NCI-H69 (cell line): ENCODE measurements around the gene ABHD14A.
"Not testable (repeated sequence)": the region's sequence is repeated elsewhere in the genome, so short reads cannot be mapped to it uniquely, and the experiment has no call there.

Source experiments
- DNase-seq: peaks from one replicate; lab custom pipeline; 2025; lab: John Stamatoyannopoulos, UW

Gene ABHD14A

DNA sequence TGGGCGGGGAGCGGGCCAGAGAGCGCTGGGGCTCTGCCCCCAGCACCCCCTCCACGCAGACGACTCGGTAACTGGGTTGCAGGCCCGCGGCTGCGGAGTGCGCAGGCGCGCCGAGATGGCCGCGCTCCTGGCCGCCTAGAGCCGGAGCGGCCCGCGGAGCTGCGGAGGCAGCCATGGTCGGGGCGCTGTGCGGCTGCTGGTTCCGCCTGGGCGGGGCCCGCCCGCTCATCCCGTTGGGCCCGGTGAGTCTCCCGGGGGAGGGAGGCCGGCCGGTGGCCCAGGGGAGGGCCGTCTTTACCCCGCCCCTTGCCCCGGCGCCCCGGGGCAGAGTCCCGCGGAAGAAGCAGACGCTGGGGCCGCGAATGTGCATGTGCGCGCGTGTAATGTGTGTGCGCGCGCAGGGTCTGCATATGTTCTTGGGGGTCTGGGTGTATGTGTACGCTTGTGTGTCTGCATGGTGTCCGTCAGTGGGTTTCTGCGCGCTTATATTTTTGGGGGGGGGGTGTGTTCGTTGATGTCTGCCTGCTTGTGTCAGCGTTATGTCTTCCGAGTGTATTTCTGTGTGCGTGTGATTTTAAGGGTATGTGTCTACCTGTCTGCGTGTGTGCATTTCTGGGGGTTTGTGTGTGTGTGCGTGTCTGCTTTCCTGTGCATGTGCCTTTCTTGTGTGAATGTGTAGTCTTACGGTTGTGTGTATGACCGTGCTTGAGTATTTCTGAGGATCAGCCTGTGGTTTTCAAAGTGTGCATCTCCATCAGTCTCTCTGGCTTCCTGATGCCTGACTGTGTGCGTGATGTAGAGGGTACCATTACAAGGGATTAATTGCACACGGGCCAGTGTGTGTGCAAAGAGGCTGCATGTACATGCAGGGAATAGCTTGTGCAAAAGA, at the start of gene ABHD14A:
Gene ABHD14A, plus strand, starts transcription at position 102 of the 889 bp plus-strand sequence. Its CDS starts 72 bp downstream, at position 174.
- peak; percentile 76 for DNase-seq

- no peak for DNase-seq
Measured at GRCh38 chr3:51927061-51927977, 47.5 kb upstream of the ABHD14A start.

GRCh38 chr3:51928438-51928837, 46.4 kb upstream of the ABHD14A start:
- no peak for DNase-seq

DNA sequence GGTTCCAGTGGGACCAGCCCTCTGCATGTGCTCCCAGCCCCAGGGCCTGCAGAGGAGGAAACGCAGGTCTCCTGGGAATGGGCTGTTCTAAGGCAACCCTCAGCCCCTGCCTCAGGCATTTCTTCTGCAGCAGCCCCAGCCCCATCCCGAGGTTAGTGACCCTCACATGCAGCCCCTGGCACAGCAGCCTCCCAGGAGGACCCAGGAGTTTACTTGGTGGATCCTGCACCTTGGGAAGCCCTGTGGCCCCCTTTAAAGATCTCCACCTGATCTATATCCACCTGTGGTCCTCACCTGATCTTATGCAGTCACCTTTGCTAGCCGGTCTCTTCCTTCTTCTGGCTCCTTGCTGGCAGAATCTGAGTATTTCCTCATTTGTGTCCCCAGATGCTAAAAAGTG, 45.9 kb upstream of the ABHD14A start:
- not testable (repeated sequence) for DNase-seq

- no peak for DNase-seq
Measured at GRCh38 chr3:51929420-51930003, 45.4 kb upstream of the ABHD14A start.

- no peak for DNase-seq
Measured at GRCh38 chr3:51930439-51930838, 44.4 kb upstream of the ABHD14A start.

- DNase-seq: no peak
Measured at GRCh38 chr3:51931756-51932155, 43.1 kb upstream of the ABHD14A start.

GRCh38 chr3:51932471-51933370, 42.1 kb upstream of the ABHD14A start:
- DNase-seq: no peak

- no peak for DNase-seq
Measured at GRCh38 chr3:51933471-51934138, 41.3 kb upstream of the ABHD14A start.

DNA sequence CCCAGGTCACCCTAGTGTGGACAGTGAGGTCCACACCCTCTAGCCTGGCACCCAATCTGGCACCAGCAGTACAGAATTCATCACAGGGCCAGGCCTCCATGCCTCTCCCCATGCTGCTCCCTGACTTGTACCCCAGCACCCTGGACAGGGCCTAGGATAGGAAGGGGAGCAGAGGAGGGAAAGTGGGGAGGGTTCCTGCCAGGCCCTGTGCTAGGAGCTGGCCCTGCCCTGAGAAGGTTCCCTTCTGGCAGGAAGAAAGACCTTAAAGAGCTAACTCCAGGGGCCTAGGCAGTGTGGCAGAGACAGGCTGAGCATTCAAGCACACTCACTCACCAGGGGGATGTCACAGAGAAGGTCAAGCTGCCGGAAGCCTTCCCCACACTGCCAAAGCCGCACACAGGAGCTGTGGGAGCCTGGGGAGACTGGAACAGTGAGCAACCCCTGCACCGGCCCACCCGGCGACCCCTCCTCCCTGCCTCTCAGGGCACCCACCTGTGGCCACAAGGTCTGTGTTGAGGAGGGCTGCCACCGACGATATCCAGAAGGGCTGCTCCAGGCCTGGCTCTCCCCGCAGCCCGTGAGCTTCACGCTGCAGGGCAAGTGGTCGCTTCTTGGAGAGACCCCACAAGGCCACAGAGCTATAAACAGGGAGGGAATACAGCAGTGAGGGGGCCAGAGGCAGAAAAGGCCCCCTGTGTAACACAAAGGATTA, 40.6 kb upstream of the ABHD14A start:
- DNase-seq: no peak

- DNase-seq: no peak
Measured at GRCh38 chr3:51934991-51935885, 39.6 kb upstream of the ABHD14A start.

DNA sequence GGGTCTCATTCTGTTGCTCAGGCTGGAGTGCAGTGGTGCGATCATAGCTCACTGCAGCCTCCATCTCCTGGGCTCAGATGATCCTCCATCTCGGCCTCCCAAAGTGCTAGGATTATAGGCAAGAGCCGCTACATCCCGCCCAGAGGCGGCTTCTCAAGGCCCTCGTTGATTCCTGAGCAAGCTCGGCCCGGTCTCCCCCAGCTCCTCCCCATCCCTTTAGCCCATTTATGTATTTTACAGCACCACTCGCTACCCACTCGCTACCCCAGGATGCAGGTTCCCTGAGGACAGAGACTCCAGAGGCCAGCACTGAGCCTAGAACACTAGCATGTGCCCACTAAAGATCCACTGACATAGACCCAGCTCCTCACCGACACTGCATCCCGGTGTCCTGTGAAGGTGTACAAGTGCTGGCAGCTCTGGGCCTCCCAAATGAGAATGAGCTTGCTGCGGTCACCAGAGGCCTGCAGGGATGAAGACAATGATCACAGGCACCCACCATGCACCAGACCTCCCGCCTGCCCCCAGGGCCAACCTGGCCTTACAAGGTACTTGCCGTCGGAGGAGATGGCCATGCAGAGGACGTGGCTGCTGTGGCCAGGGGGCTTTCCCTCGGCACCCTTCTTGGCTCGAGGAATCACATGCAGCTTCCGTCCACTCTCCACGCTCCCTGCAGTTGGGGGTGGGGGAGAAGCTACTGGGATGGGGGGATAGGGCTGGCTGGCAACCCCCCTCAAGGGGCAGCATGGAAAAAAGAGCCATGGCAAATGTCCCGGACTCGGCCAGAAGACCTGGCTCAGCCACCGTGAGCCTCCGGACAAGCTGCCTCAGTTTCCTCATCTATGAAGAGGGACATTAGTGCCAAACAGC, 38.7 kb upstream of the ABHD14A start:
- DNase-seq: no peak

DNA sequence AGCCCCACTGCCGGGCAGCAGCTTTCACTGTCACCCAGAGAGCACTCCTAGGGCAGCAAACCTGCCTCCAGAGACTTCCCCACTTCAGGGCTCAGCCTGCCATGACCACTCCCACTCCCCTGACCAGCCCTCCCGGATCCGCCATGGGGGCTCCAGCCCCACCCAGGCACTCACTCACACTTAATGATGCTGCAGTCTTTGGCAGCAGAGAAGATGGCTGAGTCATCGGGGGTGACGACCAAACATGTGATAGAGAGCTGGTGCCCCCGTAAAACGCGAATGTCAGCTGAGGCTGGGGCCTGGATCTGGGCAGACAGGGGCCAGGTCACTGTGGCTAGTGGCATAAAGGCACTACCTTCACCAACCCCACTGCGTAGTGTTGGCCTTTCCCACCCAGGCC, 37.9 kb upstream of the ABHD14A start:
- no peak for DNase-seq

DNA sequence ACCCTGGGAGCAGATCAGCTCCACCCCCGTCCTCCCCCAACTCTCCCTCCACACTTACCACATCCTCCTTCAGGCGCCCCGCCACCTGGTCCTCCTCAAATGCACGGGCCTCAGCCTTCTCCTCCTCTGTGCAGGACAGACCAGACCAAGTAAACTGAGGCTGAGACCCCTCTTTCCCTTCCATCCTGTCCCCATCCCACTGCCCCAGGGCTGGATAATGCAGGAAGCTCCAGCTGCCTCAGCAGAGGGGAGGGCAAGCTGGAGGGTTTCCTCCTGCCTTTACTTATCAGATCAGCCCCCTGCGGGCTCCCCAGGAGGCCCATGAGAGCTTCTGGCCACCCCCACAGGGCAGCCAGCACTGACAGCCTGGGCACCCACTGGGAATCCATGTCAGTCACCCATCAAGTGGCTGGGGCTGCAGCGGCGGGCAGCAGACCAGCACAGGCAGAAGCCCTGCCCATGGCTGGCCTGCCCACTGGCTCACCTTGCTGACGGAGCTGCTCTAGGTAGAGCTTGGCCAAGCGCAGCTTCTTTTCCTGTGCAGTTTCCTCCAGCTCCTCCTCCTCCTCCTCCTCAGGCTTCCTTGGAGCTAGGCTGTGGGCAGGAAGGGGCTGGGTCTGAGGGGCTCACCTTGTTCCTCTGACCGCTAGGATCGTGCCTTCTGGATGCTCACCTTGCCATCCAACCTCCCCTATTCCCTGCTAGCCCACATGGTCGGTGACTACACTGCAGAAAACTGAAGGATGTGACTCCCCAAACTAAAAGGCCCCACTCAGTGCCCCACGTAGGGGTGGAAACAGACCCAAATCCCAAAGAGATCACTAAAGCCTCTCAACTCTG, 37.0 kb upstream of the ABHD14A start:
- DNase-seq: no peak

- DNase-seq: no peak
Measured at GRCh38 chr3:51938780-51939425, 36.0 kb upstream of the ABHD14A start.

DNA sequence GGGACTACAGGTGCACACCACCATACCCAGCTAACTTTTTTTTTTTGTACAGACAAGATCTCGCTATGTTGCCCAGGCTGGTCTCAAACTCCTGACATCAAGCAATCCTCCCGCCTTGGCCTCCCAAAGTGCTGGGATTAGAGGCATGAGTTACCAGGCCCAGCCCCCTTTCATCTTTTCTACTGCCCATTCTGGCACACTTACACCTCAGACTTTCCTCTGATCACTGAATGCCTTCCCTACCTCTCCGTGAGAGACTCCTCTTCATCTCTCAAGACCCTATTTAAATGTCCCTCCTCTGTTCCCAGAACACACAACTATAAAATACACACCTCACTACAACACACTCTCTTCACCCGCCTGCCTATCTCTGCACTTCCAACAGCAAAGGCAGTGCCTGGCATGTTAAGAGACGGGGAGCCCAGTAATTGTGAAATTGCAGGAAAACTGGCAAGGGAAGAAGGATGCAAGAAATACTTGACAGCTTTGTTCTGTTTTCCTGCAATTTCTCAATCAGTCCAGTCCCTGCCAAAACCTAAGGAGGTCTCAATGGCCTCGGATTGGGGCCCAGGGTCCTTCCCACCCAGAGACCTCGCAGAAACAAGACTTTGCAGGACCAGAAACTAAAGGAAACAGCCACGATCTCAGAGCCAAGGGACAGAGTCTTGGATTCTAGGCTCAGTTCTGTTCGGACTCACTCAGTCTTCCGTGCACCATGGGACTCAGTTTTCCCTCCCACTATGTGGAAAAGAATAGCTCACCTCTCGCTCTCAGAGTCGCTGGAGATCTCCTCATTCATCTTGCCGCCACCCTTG, 34.0 kb upstream of the ABHD14A start:
- DNase-seq: peak; percentile 12
